Measurements from ENCODE around the gene NLRX1.
"Not testable (repeated sequence)": the region's sequence is repeated elsewhere in the genome, so short reads cannot be mapped to it uniquely, and the experiment has no call there.

The NLRX1 gene

DNA sequence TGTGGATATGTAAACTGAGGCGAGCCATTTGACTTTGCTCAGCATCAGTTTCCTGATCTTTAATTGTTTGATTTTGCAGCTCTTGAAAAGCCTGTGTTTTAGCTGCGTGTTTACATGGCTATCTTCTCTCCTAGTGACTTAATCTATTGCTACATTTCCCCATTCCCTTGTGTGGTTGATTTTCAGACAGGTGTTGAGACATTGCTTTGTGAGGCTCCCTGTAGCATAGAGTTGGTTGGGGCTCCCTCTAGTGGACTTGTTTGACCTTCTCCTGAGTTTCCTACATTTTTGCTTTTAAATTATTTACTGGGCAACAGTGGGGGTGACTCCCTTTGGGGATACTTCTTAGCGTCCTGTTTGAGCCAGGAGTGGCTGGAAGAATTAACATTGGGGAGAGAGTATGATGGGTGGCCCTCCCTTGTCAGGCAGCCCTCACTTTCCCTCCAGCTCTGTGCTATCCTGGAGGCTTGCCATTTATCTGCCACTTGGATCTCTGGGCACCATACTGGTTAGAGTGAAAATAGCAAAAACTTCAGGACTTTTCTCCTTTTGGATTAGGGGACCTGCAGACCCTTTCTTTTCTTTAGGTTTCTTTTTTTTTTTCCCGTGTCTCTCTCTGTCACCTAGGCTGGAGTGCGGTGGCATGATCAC is 28.4 kb downstream of the NLRX1 start:
- H3K4me3 ChIP-seq (ENCODE audit: low read depth, low read length): no peak overlapping the region
- TF ChIP-seq CTCF (IDR thresholded peaks at IDR 0.05; ENCODE audit: insufficient read depth, low read depth, low read length, missing control alignments): peak; percentile 79
- DNase-seq (ENCODE audit: low read depth): peak; percentile 88

DNA sequence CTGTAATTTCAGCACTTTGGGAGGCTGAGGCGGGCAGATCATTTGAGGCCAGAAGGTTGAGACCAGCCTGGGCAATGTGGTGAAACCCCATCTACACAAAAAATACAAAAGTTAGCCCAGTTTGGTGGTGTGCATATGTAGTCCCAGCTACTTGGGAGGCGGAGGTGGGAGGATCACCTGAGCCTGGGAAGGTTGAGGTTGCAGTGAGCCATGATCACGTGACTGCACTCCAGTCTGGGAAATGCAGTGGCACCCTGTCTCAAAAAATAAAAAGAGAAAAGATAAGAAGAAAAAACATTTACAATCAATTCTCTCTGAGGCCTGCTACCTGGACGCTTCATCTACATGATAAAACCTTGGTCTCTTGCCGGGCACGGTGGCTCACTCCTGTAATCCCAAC is 30.4 kb downstream of the NLRX1 start:
- H3K4me3 ChIP-seq (ENCODE audit: low read depth, low read length): no peak overlapping the region
- no peak for DNase-seq (ENCODE audit: low read depth)
- no peak for TF ChIP-seq CTCF (IDR thresholded peaks at IDR 0.05; ENCODE audit: insufficient read depth, low read depth, low read length, missing control alignments)

GRCh38 chr11:119201236-119201635 is 32.7 kb downstream of the NLRX1 start:
- H3K4me3 ChIP-seq (ENCODE audit: low read depth, low read length); DNase-seq (ENCODE audit: low read depth): not testable (repeated sequence)

GRCh38 chr11:119202554-119202953 is 34.0 kb downstream of the NLRX1 start:
- no peak for TF ChIP-seq CTCF (IDR thresholded peaks at IDR 0.05; ENCODE audit: insufficient read depth, low read depth, low read length, missing control alignments)
- no peak overlapping the region for H3K4me3 ChIP-seq (ENCODE audit: low read depth, low read length)
- DNase-seq (ENCODE audit: low read depth): no peak

- H3K4me3 ChIP-seq (ENCODE audit: low read depth, low read length): no peak overlapping the region
- TF ChIP-seq CTCF (IDR thresholded peaks at IDR 0.05; ENCODE audit: insufficient read depth, low read depth, low read length, missing control alignments): no peak
- DNase-seq (ENCODE audit: low read depth): no peak
Measured at GRCh38 chr11:119204066-119204465, 35.5 kb downstream of the NLRX1 start.

- no peak for TF ChIP-seq CTCF (IDR thresholded peaks at IDR 0.05; ENCODE audit: insufficient read depth, low read depth, low read length, missing control alignments)
- DNase-seq (ENCODE audit: low read depth): peak; percentile 49
- peak overlapping the region; percentile 99 for H3K4me3 ChIP-seq (ENCODE audit: low read depth, low read length)
Measured at GRCh38 chr11:119205080-119205479, 36.6 kb downstream of the NLRX1 start.

GRCh38 chr11:119205574-119206510 is 37.3 kb downstream of the NLRX1 start, which contains the start of gene CBL:
Gene CBL, plus strand, starts transcription at chr11:119206339. Its CDS starts 79 bp downstream, at chr11:119206418.
- peak; percentile 93 for DNase-seq (ENCODE audit: low read depth)
- peak within 1 kb of the TSS; percentile 99 for H3K4me3 ChIP-seq (ENCODE audit: low read depth, low read length)
- TF ChIP-seq CTCF (IDR thresholded peaks at IDR 0.05; ENCODE audit: insufficient read depth, low read depth, low read length, missing control alignments): peak; percentile 90

Measured in GM12865 (cell line).